NCI-H2227 (cell line): ENCODE data around the gene SIX5.
A peak's percentile ranks its signal among the peaks of the same experiment; 100 is the strongest.

Experiments
- DNase-seq: peaks from one replicate; lab custom pipeline; 2025; ENCODE audit not compliant: unreplicated experiment; lab: John Stamatoyannopoulos, UW

Gene SIX5

GRCh38 chr19:45793178-45793564 lies 24.1 kb upstream of the SIX5 start:
- no peak for DNase-seq

GRCh38 chr19:45792470-45793177 lies 23.6 kb upstream of the SIX5 start, which contains the start of gene DMWD:
TSS of gene DMWD (minus strand) at chr19:45792845. CDS start at chr19:45792756, 89 bp downstream.
- DNase-seq: peak; percentile 98

- no peak for DNase-seq
Observed at GRCh38 chr19:45791744-45792469, 22.9 kb upstream of the SIX5 start.

GRCh38 chr19:45790942-45791341 lies 21.9 kb upstream of the SIX5 start:
- no peak for DNase-seq

- no peak for DNase-seq
Observed at GRCh38 chr19:45789035-45789786, 20.2 kb upstream of the SIX5 start.

GRCh38 chr19:45786533-45786894 lies 17.5 kb upstream of the SIX5 start:
- DNase-seq: no peak

- DNase-seq: no peak
Observed at GRCh38 chr19:45785781-45786532, 16.9 kb upstream of the SIX5 start.

GRCh38 chr19:45785097-45785496 lies 16.0 kb upstream of the SIX5 start:
- DNase-seq: no peak

GRCh38 chr19:45784096-45784495 lies 15.0 kb upstream of the SIX5 start:
- DNase-seq: no peak

GRCh38 chr19:45782820-45783785 lies 14.1 kb upstream of the SIX5 start:
- DNase-seq: no peak

GRCh38 chr19:45782162-45782691 lies 13.2 kb upstream of the SIX5 start, which contains the start of gene DMPK:
TSS of gene DMPK (minus strand) at chr19:45782490. CDS start at chr19:45782352, 138 bp downstream.
- no peak for DNase-seq

- DNase-seq: no peak
Observed at GRCh38 chr19:45781214-45782161, 12.4 kb upstream of the SIX5 start.

- no peak for DNase-seq
Observed at GRCh38 chr19:45780448-45781213, 11.6 kb upstream of the SIX5 start.

- DNase-seq: no peak
Observed at GRCh38 chr19:45780146-45780447, 11.0 kb upstream of the SIX5 start.

GRCh38 chr19:45779231-45780145 lies 10.4 kb upstream of the SIX5 start:
- peak; percentile 86 for DNase-seq

GRCh38 chr19:45778010-45778661 lies 9.1 kb upstream of the SIX5 start:
- DNase-seq: no peak
